Hematopoietic multipotent progenitor cell treated with erythropoietin and hydrocortisone succinate and interleukin-3 and kit ligand, for 15 days (in vitro differentiated cells): ENCODE measurements around the gene MAGI2.

ENCODE experiments used
- DNase-seq: peaks from one replicate; pipeline ENCODE4 v3.0.0-alpha.2; 2015; ENCODE audit warnings: low spot score

The MAGI2 gene

GRCh38 chr7:79376299-79377025 lies 77.0 kb downstream of the MAGI2 start:
- no peak for DNase-seq

- no peak for DNase-seq
Measured at GRCh38 chr7:79361214-79361613, 92.3 kb downstream of the MAGI2 start.

GRCh38 chr7:79359827-79360226 lies 93.6 kb downstream of the MAGI2 start:
- DNase-seq = no peak

GRCh38 chr7:79357101-79357500 lies 96.4 kb downstream of the MAGI2 start:
- DNase-seq = no peak

GRCh38 chr7:79353720-79354468 lies 99.6 kb downstream of the MAGI2 start:
- no peak for DNase-seq

- no peak for DNase-seq
Measured at GRCh38 chr7:79352323-79352722, 101.1 kb downstream of the MAGI2 start.

GRCh38 chr7:79347351-79347750 lies 106.1 kb downstream of the MAGI2 start:
- no peak for DNase-seq

- no peak for DNase-seq
Measured at GRCh38 chr7:79341902-79342301, 111.6 kb downstream of the MAGI2 start.

- no peak for DNase-seq
Measured at GRCh38 chr7:79340212-79340611, 113.3 kb downstream of the MAGI2 start.

- DNase-seq = no peak
Measured at GRCh38 chr7:79339208-79339925, 114.1 kb downstream of the MAGI2 start.

GRCh38 chr7:79337717-79338116 lies 115.8 kb downstream of the MAGI2 start:
- no peak for DNase-seq

- DNase-seq = no peak
Measured at GRCh38 chr7:79334841-79335240, 118.6 kb downstream of the MAGI2 start.

- no peak for DNase-seq
Measured at GRCh38 chr7:79334334-79334733, 119.1 kb downstream of the MAGI2 start.

- DNase-seq = no peak
Measured at GRCh38 chr7:79332091-79332490, 121.4 kb downstream of the MAGI2 start.

GRCh38 chr7:79329464-79329863 lies 124.0 kb downstream of the MAGI2 start:
- DNase-seq = no peak

- DNase-seq = no peak
Measured at GRCh38 chr7:79320741-79321473, 132.6 kb downstream of the MAGI2 start.

GRCh38 chr7:79319369-79319768 lies 134.1 kb downstream of the MAGI2 start:
- DNase-seq = no peak

- DNase-seq = no peak
Measured at GRCh38 chr7:79317728-79318127, 135.7 kb downstream of the MAGI2 start.

- DNase-seq = no peak
Measured at GRCh38 chr7:79312022-79312421, 141.4 kb downstream of the MAGI2 start.

- DNase-seq = no peak
Measured at GRCh38 chr7:79308192-79308591, 145.3 kb downstream of the MAGI2 start.

GRCh38 chr7:79307376-79307775 lies 146.1 kb downstream of the MAGI2 start:
- no peak for DNase-seq

GRCh38 chr7:79304711-79305110 lies 148.8 kb downstream of the MAGI2 start:
- no peak for DNase-seq
